GM12873 (cell line): ENCODE measurements around the gene TSPAN1.

Experiments used
- CTCF ChIP-seq: IDR thresholded peaks from 2 replicates; pipeline ENCODE4 v1.5.1; 2012; ENCODE audit warnings: low read depth, mild to moderate bottlenecking, moderate library complexity, low read length, control low read depth; ENCODE audit not compliant: insufficient read depth; ENCODE audit errors: missing control alignments

TSPAN1 gene

GRCh38 chr1:46166521-46167462 lies 8.1 kb upstream of the TSPAN1 start:
- TF ChIP-seq CTCF = no peak

- no peak for TF ChIP-seq CTCF
Observed at GRCh38 chr1:46168477-46168876, 6.4 kb upstream of the TSPAN1 start.

- TF ChIP-seq CTCF = no peak
Observed at GRCh38 chr1:46169811-46170454, 5.0 kb upstream of the TSPAN1 start.

GRCh38 chr1:46171351-46171750 lies 3.5 kb upstream of the TSPAN1 start:
- no peak for TF ChIP-seq CTCF

GRCh38 chr1:46171871-46172270 lies 3.0 kb upstream of the TSPAN1 start:
- TF ChIP-seq CTCF = no peak

- no peak for TF ChIP-seq CTCF
Observed at GRCh38 chr1:46172321-46172720, 2.6 kb upstream of the TSPAN1 start.

GRCh38 chr1:46173361-46173856 lies 1.5 kb upstream of the TSPAN1 start:
- no peak for TF ChIP-seq CTCF
